Heart left ventricle (tissue), 16 donors: ENCODE measurements around the gene ANKH. TPM values are rescaled to one million over a fixed set of nuclear protein-coding genes. Genes with fewer than 3 reads are reported as not detected.

Source experiments
- ATAC-seq, 4 donors: fragments of 200-7000 bp; cut with Tn5 transposase; one replicate each; pipeline ENCODE4 v1.9.1; 2020 to 2022; ENCODE audit warnings: moderate library complexity in 4 of 4, mild to moderate bottlenecking in 3 of 4, moderate number of reproducible peaks in 1 of 4
- DNase-seq, 5 donors: peaks; one replicate each; pipeline ENCODE4 v3.0.0-alpha.2; 2020
- H3K27ac ChIP-seq, 12 donors: fragments of 200-600 bp; sonication (generic) in 4 of 12; one replicate each; pipeline versions ENCODE4 v1.5.0 to v1.8.0; 2016 to 2022; ENCODE audit warnings: mild to moderate bottlenecking in 2 of 12
- H3K27me3 ChIP-seq, 9 donors: fragments of 200-600 bp; sonication (generic) in 2 of 9; one replicate each; pipeline versions ENCODE4 v1.5.1 to v1.8.0; 2016 to 2022; ENCODE audit warnings: mild to moderate bottlenecking in 3 of 9
- H3K36me3 ChIP-seq, 9 donors: fragments of 200-600 bp; sonication (generic) in 2 of 9; one replicate each; pipeline versions ENCODE4 v1.5.0 to v1.8.0; 2018 to 2022; ENCODE audit warnings: mild to moderate bottlenecking in 2 of 9
- H3K4me1 ChIP-seq, 12 donors: fragments of 200-600 bp; sonication (generic) in 4 of 12; one replicate each; pipeline versions ENCODE4 v1.5.0 to v1.8.0; 2016 to 2022; ENCODE audit warnings: mild to moderate bottlenecking in 3 of 12
- H3K4me3 ChIP-seq, 12 donors: fragments of 200-600 bp; sonication (generic) in 4 of 12; one replicate each; pipeline versions ENCODE4 v1.5.0 to v1.8.0; 2017 to 2022; ENCODE audit warnings: mild to moderate bottlenecking in 9 of 12, moderate library complexity in 4 of 12
- H3K9me3 ChIP-seq, 12 donors: fragments of 200-600 bp; sonication (generic) in 4 of 12; one replicate each; pipeline versions ENCODE4 v1.5.0 to v1.8.0; 2016 to 2022; ENCODE audit warnings: mild to moderate bottlenecking in 1 of 12
- CTCF ChIP-seq, 12 donors: fragments of 200-600 bp; sonication (generic) in 4 of 12; IDR thresholded peaks; one replicate each; pipeline versions ENCODE4 v1.5.0 to v1.8.0; 2018 to 2022; ENCODE audit warnings: antibody characterized with exemption in 12 of 12, mild to moderate bottlenecking in 5 of 12
- POLR2A ChIP-seq, 2 donors: fragments of 450-650 bp; IDR thresholded peaks; one replicate each; pipeline ENCODE4 v1.6.1; 2017; ENCODE audit warnings: antibody characterized with exemption in 2 of 2, mild to moderate bottlenecking in 2 of 2, moderate library complexity in 2 of 2
- WGBS, 4 donors: extraction: QIAGEN DNeasy Blood & Tissue Kit in 2 of 4; methylation state at CpG; one replicate each; pipeline versions ENCODE4 v1.1.5 to v1.1.7; 2013 to 2018; 5-methylcytosine and 5-hydroxymethylcytosine counted together
- intact Hi-C, 10 donors: fragments of 100-400 bp; cut with DNase I; formaldehyde crosslinking; loops; one replicate each; pipeline versions ENCODE4 v1.11.1 to v1.14.2; 2022
- polyA plus RNA-seq, 2 donors: library from polyadenylated mRNA; stranded (reverse); fragments of 200-250 nt; gene quantifications; one replicate each; pipeline ENCODE4 v1.2.3, GENCODE V29; 2013
- total RNA-seq, 9 donors: library from RNA; depleted of rRNA in 2 of 9; stranded (reverse); fragments of >200 nt in 2 of 9; fragmentation: NEBNext Ultra II Directional in 3 of 9; extraction: Animal tissue kit (Norgen Biotek cat#: 25700) in 3 of 9; gene quantifications; one replicate each; pipeline versions ENCODE4 v1.1.0 to v1.2.4, GENCODE V29; 2016 to 2023
- donor health status: ischemic (EF 13 %, LVEDD 7.1; RV severe dilation, severe dysfunction).
- donor health status: healthy with polysubstance abuse.
- donor health status: DM: no; HTN: yes; CAD: no.
- donor health status: DM: no; HTN: no; CAD: no.
- donor health status: ischemic (EF 25% LVEDD 6.9; RV normal size, moderate dysfunction).
- donor health status: ischemic (EF 25% LVEDD 5.7; RV mildly dilated, moderate dysfunction).
- donor health status: healthy.
- donor health status: DM: yes; HTN: yes; CAD: no.
- donor health status: ischemic (EF 35%, LVEDD 5.7; RV mildly dilated, moderate dysfunction).
- donor health status: nonischemic (EF 11% LVEDD 7.7; RV severe dilation, severe dysfunction).
- donor health status: DM: yes; HTN: yes; CAD: no.
- donor health status: PGD.
- donor health status: ischemic (EF 29% LVEDD 5.4; RV normal size, mild dysfunction).
- donor health status: nonischemic (EF 23%, LVEDD 6.1; RV moderate dilation, normal function).

Gene ANKH
- total and polyA plus RNA-seq, 11 donors = 54.1 to 260 (median 168) TPM

DNA sequence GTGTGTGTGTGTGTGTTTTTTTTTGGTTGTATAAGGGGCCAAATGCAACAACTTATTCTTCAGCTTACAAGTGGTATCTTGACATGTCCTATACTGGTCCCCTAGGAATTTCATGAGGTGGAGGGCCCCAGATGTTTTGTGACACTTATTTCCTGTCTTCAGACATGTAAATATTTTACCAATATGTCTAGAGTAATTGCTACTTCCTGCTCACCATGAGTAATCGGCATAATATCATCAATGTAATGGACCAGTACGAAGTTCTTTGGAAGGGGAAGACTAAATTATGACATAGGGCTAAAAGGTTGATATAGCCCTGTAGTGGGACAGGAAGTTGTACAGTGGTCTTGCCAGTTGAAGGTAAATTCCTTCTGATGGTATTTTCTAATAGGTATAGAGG, 210.7 kb downstream of the ANKH start:
- intact Hi-C loops = loop anchor here in 2 of 10 donors (5.0 kb wide), 2 partner anchors 269 to 309 kb away; no protein-coding TSS in a partner anchor
- Histone ChIP-seq H3K4me3 (no peak overlapping the region), H3K36me3 (no peaks in the 10 kb centered on the region), H3K4me1 (peaks cover 0 to 17% (median 13%) of the 10 kb centered on the region in 12 donors), H3K9me3 (no peaks in the 10 kb centered on the region), H3K27ac (no peak overlapping the region), H3K27me3 (no peaks in the 10 kb centered on the region)
- WGBS, 4 donors = 65 to 76% (median 71%) methylated on average over 2 of the region's 2 CpGs
- no peak for TF ChIP-seq CTCF (IDR thresholded peaks at IDR 0.05)
- no peak for TF ChIP-seq POLR2A (IDR thresholded peaks at IDR 0.05)
- no peak for ATAC-seq
- no peak for DNase-seq

DNA sequence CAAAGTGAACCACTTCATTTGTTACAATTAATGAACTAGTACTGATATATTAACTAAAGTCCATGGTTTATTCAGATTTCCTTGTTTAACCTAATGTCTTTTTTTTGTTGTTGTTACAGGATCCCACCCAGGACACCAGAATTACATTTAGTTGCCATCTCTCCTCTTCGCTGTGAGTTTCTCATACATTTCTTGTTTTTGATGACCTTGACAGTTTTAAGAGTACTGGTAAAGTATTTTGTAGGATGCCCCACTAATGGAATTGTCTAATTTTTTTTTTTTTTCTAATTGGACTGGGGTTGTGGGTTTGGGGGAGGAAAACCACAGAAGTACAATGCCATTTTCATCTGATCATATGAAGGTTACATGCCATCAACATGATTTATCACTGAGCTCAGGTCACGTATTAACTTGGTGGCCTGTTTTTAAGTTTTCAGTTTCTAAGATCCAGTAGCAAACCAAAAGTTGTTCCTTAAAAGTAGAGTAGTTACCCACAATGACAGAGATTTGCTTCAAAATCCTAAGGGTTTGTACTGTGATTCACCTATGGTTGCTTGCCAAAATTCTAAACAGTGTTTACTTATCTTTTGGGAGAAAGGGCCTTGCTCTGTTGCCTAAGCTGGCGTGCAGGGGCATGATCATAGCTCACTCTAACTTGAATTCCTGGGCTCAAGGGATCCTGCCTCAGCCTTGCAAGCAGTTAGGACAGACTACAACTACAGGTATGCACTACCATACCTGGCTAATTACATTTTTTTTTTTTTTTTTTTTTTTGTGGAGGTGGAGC, 211.6 kb downstream of the ANKH start:
- H3K4me3 ChIP-seq = no peak overlapping the region
- 91 to 97% (median 95%) methylated on average over 3 of the region's 3 CpGs for WGBS, 4 donors
- H3K4me1 ChIP-seq = peaks cover 0 to 12% (median 8%) of the 10 kb centered on the region in 12 donors
- intact Hi-C loops = loop anchor here in 3 of 10 donors (5.0 to 10.0 kb wide), 4 partner anchors 175 to 555 kb away; no protein-coding TSS in a partner anchor
- no peaks in the 10 kb centered on the region for H3K27me3 ChIP-seq
- no peak for TF ChIP-seq CTCF (IDR thresholded peaks at IDR 0.05)
- no peak for TF ChIP-seq POLR2A (IDR thresholded peaks at IDR 0.05)
- H3K36me3 ChIP-seq = no peaks in the 10 kb centered on the region
- DNase-seq (no peak), ATAC-seq (no peak)
- H3K27ac ChIP-seq = no peak overlapping the region
- H3K9me3 ChIP-seq = no peaks in the 10 kb centered on the region

GRCh38 chr5:14656898-14657297, 214.7 kb downstream of the ANKH start:
- no peak for ATAC-seq
- H3K4me1 ChIP-seq = no peaks in the 10 kb centered on the region
- no peaks in the 10 kb centered on the region for H3K9me3 ChIP-seq
- no peak overlapping the region for H3K4me3 ChIP-seq
- H3K27ac ChIP-seq = no peak overlapping the region
- intact Hi-C loops = loop anchor here in 2 of 10 donors (10.0 kb wide), 2 partner anchors 172 to 552 kb away; no protein-coding TSS in a partner anchor
- H3K36me3 ChIP-seq = no peaks in the 10 kb centered on the region
- TF ChIP-seq CTCF (IDR thresholded peaks at IDR 0.05) (no peak), POLR2A (IDR thresholded peaks at IDR 0.05) (no peak)
- H3K27me3 ChIP-seq = no peaks in the 10 kb centered on the region
- no peak for DNase-seq
- WGBS, 4 donors = 41 to 66% (median 54%) methylated on average over 2 of the region's 2 CpGs

GRCh38 chr5:14655146-14655741, 216.3 kb downstream of the ANKH start:
- 61 to 64% (median 63%) methylated on average over 4 of the region's 4 CpGs for WGBS, 4 donors
- Histone ChIP-seq H3K9me3 (no peaks in the 10 kb centered on the region), H3K27me3 (no peaks in the 10 kb centered on the region), H3K36me3 (no peaks in the 10 kb centered on the region), H3K27ac (no peak overlapping the region), H3K4me3 (no peak overlapping the region), H3K4me1 (no peaks in the 10 kb centered on the region)
- intact Hi-C loops = loop anchor here in 2 of 10 donors (10.0 kb wide), 2 partner anchors 170 to 550 kb away; no protein-coding TSS in a partner anchor
- TF ChIP-seq CTCF (IDR thresholded peaks at IDR 0.05) = no peak
- TF ChIP-seq POLR2A (IDR thresholded peaks at IDR 0.05) = no peak
- DNase-seq (no peak), ATAC-seq (no peak)
